ENCODE measurements around the gene CCNL2.

The CCNL2 gene

DNA sequence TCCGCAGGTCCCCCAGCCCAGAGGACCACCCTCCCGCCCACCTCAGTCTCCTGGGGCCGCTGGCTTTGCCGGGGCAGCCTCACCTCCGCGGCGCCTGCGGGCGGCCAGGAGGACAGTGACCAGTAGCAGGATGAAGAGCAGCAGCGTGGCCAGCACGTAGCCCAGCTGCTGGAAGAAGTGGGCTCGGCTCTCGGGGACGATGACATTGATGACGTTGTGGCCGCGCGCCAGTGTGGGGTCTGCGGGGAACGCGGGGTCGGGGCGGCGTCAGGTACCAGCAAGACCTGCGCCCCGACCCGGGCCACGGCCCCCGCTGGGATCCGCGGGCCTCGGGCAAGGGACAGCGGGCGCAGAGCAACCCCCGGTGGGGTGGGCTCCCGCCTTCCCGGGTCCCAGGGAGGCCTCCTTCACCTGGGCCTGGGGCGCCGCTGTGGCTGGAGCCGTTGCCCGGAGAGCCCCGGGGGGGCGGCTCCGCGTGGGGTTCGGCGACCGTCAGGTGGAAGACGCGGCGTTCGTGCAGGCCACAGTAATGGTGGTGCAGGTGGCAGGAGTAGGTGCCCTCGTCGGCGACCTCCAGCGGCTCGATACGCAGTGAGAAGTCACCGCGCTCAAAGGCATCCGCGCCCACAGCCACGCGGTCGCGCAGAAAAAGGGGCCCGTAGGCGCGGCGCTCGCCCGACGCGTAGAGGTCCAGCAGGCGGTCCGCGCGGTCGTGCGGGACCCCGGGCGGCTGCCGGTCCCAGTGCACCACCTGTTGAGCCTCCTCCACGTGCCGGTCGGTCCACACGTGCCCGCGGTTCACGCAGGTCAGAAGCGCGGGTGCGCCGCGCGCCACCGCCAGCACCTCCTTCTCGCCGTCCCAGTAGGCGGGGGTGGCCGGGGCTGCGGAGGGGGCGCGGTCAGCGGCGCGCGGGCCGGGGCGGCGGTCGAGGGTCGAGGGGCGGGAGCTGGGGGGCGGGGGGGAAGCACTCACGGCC, 44.6 kb downstream of the CCNL2 start:
- H3K18ac ChIP-seq (ENCODE audit: low read length), result peak overlapping the region; percentile 95
- H4K91ac ChIP-seq (ENCODE audit: low read depth, low read length, poor library complexity), result no peak overlapping the region
- peak overlapping the region; percentile 66 for H3K4me2 ChIP-seq (ENCODE audit: insufficient read depth, low read length, poor library complexity, severe bottlenecking)
- H3K27ac ChIP-seq (replicated peaks; ENCODE audit: low read length), result no peak overlapping the region
- peaks cover 4% of the 10 kb centered on the region for H3K79me1 ChIP-seq (ENCODE audit: low read depth, low read length)
- H3K4ac ChIP-seq (ENCODE audit: low read length), result peak overlapping the region; percentile 23
- peak overlapping the region; percentile 39 for H2BK5ac ChIP-seq (ENCODE audit: low read length)
- peaks cover 0 to 25% (median 14%) of the 10 kb centered on the region in 3 experiments for H3K27me3 ChIP-seq (ENCODE audit: control insufficient read depth in 3 of 3, insufficient read depth in 3 of 3, low read depth in 1 of 3, low read length in 3 of 3)
- H3K4me1 ChIP-seq (ENCODE audit: control insufficient read depth in 2 of 2, insufficient read depth in 1 of 2, low read depth in 1 of 2, low read length in 2 of 2), result peaks cover 41 to 51% of the 10 kb centered on the region in 2 donors
- H3K4me3 ChIP-seq (ENCODE audit: low read length in 2 of 2), result peak overlapping the region in 1 of 2 donors; percentile 19
- no peak overlapping the region for H4K8ac ChIP-seq (ENCODE audit: low read depth, low read length)
- peaks cover 2 to 5% of the 10 kb centered on the region in 2 donors for H3K36me3 ChIP-seq (replicated peaks in 1 of 2; ENCODE audit: control insufficient read depth in 2 of 2, insufficient read depth in 2 of 2, low read length in 2 of 2)
- no peak for DNase-seq (ENCODE audit: low spot score)
- H3K9me3 ChIP-seq (replicated peaks in 1 of 2; ENCODE audit: control insufficient read depth in 2 of 2, insufficient read depth in 1 of 2, low read depth in 1 of 2, low read length in 2 of 2), result peaks cover 0 to 3% of the 10 kb centered on the region in 2 donors
- H3K14ac ChIP-seq (ENCODE audit: low read length), result peak overlapping the region; percentile 94
- H3K23ac ChIP-seq (ENCODE audit: low read depth, low read length, poor library complexity), result peak overlapping the region; percentile 98
- H3K9ac ChIP-seq (ENCODE audit: low read depth, low read length, poor library complexity), result peak overlapping the region; percentile 70
- no CpG with 5 or more reads among the region's 116 CpGs for WGBS, 2 donors (ENCODE audit: extremely low coverage in 2 of 2, insufficient read length in 2 of 2, insufficient replicate concordance in 1 of 2)
- H2AFZ ChIP-seq (ENCODE audit: low read length), result no peak overlapping the region
- H2BK120ac ChIP-seq (ENCODE audit: low read depth, low read length), result no peak overlapping the region
- peak overlapping the region; percentile 92 for H2AK5ac ChIP-seq (ENCODE audit: low read depth, low read length)
- peak overlapping the region; percentile 92 for H2BK15ac ChIP-seq (ENCODE audit: low read length)
- H2BK12ac ChIP-seq (ENCODE audit: low read length), result peak overlapping the region; percentile 84

DNA sequence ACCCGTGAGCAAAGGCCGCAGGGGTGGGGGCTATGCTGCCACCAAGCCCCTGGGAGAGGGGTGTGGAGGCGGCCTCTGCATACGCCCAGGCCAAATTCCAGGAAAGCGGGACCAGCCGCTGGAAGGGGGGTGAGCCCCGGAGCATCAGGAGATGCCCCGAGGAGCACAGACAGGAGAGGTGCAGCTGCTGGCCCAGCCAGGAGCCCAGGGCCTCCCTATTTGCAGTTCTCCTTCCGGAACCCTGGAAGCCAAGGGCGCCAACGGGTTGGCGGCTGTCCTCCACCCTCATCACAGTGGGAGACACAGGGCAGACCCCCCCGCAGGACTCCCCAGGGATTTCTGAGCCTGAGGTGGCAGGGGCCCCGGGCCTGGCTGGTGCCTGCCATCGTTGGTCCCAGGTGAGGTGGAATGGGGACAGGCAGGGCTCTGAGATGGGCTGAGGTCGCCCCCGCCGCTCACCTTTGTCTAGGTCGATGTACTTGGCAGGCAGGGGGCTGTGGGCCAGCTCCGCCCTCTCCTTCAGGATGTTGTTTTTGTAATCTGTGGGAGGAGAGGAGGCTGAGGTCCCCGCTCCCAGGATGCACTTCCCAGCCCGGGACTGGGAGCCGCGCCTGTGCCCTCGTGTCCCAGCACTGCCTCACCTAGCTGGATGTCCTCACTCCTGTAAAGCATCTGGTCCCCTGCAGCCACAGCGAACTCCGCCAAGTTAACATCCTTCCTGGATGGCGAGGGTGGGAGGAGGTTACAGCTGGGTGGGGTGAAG, 45.6 kb downstream of the CCNL2 start:
- Histone ChIP-seq H3K36me3 (replicated peaks in 1 of 2; ENCODE audit: control insufficient read depth in 2 of 2, insufficient read depth in 2 of 2, low read length in 2 of 2) (peaks cover 2 to 5% of the 10 kb centered on the region in 2 donors), H2BK15ac (ENCODE audit: low read length) (no peak overlapping the region), H3K79me1 (ENCODE audit: low read depth, low read length) (peaks cover 6% of the 10 kb centered on the region), H3K14ac (ENCODE audit: low read length) (peak overlapping the region; percentile 71), H3K4me2 (ENCODE audit: insufficient read depth, low read length, poor library complexity, severe bottlenecking) (peak overlapping the region; percentile 66), H3K9ac (ENCODE audit: low read depth, low read length, poor library complexity) (peak overlapping the region; percentile 55), H3K27ac (replicated peaks; ENCODE audit: low read length) (no peak overlapping the region), H3K9me3 (replicated peaks in 1 of 2; ENCODE audit: control insufficient read depth in 2 of 2, insufficient read depth in 1 of 2, low read depth in 1 of 2, low read length in 2 of 2) (peaks cover 0 to 3% of the 10 kb centered on the region in 2 donors), H3K4me1 (ENCODE audit: control insufficient read depth in 2 of 2, insufficient read depth in 1 of 2, low read depth in 1 of 2, low read length in 2 of 2) (peaks cover 31 to 41% of the 10 kb centered on the region in 2 donors), H2AK5ac (ENCODE audit: low read depth, low read length) (peak overlapping the region; percentile 92), H3K4ac (ENCODE audit: low read length) (no peak overlapping the region), H3K18ac (ENCODE audit: low read length) (peak overlapping the region; percentile 61), H4K8ac (ENCODE audit: low read depth, low read length) (no peak overlapping the region), H3K4me3 (ENCODE audit: low read length in 2 of 2) (no peak overlapping the region), H2BK12ac (ENCODE audit: low read length) (no peak overlapping the region), H2BK120ac (ENCODE audit: low read depth, low read length) (no peak overlapping the region), H3K27me3 (ENCODE audit: control insufficient read depth in 3 of 3, insufficient read depth in 3 of 3, low read depth in 1 of 3, low read length in 3 of 3) (peaks cover 0 to 25% (median 14%) of the 10 kb centered on the region in 3 experiments), H4K91ac (ENCODE audit: low read depth, low read length, poor library complexity) (no peak overlapping the region), H2AFZ (ENCODE audit: low read length) (no peak overlapping the region), H3K23ac (ENCODE audit: low read depth, low read length, poor library complexity) (peak overlapping the region; percentile 98), H2BK5ac (ENCODE audit: low read length) (peak overlapping the region; percentile 39)
- DNase-seq (ENCODE audit: low spot score), result no peak
- WGBS, 2 donors (ENCODE audit: extremely low coverage in 2 of 2, insufficient read length in 2 of 2, insufficient replicate concordance in 1 of 2), result no CpG with 5 or more reads among the region's 28 CpGs

DNA sequence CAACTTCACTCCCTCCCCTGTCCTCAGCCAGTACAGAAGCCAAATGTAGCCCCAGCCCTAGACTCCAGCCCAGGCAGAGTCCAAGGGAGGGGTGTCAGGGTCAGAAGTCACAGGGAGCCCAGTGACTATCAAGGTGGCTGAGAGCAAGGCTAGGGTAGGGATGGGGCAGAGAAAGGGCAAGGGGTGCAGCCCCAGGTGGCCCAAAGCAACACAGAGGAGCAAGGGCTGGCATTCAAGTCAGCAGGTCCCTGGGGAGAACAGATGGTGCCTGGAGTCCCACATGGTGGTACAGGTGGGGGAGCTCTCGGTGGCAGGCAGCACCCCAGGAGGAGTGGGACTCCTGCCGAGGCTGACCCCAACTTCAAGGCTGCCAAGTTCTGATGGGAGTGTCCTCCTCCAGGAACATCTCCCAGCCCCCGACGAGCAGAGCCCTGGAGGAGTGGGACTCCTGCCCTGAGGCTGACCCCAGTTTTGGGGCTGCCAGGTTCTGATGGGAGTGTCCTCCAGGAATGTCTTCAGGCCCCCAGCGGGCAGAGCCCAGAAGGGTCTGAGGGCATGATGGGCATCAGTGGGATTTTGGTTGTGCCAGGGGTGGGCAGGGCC, 46.2 kb downstream of the CCNL2 start:
- H3K79me1 ChIP-seq (ENCODE audit: low read depth, low read length), result peaks cover 12% of the 10 kb centered on the region
- WGBS, 2 donors (ENCODE audit: extremely low coverage in 2 of 2, insufficient read length in 2 of 2, insufficient replicate concordance in 1 of 2), result no CpG with 5 or more reads among the region's 5 CpGs
- no peak overlapping the region for H3K18ac ChIP-seq (ENCODE audit: low read length)
- H2AFZ ChIP-seq (ENCODE audit: low read length), result no peak overlapping the region
- H3K9me3 ChIP-seq (replicated peaks in 1 of 2; ENCODE audit: control insufficient read depth in 2 of 2, insufficient read depth in 1 of 2, low read depth in 1 of 2, low read length in 2 of 2), result peaks cover 0 to 3% of the 10 kb centered on the region in 2 donors
- DNase-seq (ENCODE audit: low spot score), result no peak
- no peak overlapping the region for H3K27ac ChIP-seq (replicated peaks; ENCODE audit: low read length)
- peak overlapping the region; percentile 68 for H2AK5ac ChIP-seq (ENCODE audit: low read depth, low read length)
- H2BK15ac ChIP-seq (ENCODE audit: low read length), result no peak overlapping the region
- H3K4ac ChIP-seq (ENCODE audit: low read length), result no peak overlapping the region
- no peak overlapping the region for H4K91ac ChIP-seq (ENCODE audit: low read depth, low read length, poor library complexity)
- H3K9ac ChIP-seq (ENCODE audit: low read depth, low read length, poor library complexity), result peak overlapping the region; percentile 21
- no peak overlapping the region for H2BK12ac ChIP-seq (ENCODE audit: low read length)
- no peak overlapping the region for H3K4me2 ChIP-seq (ENCODE audit: insufficient read depth, low read length, poor library complexity, severe bottlenecking)
- H3K14ac ChIP-seq (ENCODE audit: low read length), result no peak overlapping the region
- peaks cover 2 to 5% of the 10 kb centered on the region in 2 donors for H3K36me3 ChIP-seq (replicated peaks in 1 of 2; ENCODE audit: control insufficient read depth in 2 of 2, insufficient read depth in 2 of 2, low read length in 2 of 2)
- H2BK120ac ChIP-seq (ENCODE audit: low read depth, low read length), result peak overlapping the region; percentile 83
- H4K8ac ChIP-seq (ENCODE audit: low read depth, low read length), result no peak overlapping the region
- H3K4me1 ChIP-seq (ENCODE audit: control insufficient read depth in 2 of 2, insufficient read depth in 1 of 2, low read depth in 1 of 2, low read length in 2 of 2), result peaks cover 30 to 40% of the 10 kb centered on the region in 2 donors
- H2BK5ac ChIP-seq (ENCODE audit: low read length), result peak overlapping the region; percentile 66
- peak overlapping the region; percentile 98 for H3K23ac ChIP-seq (ENCODE audit: low read depth, low read length, poor library complexity)
- H3K27me3 ChIP-seq (ENCODE audit: control insufficient read depth in 3 of 3, insufficient read depth in 3 of 3, low read depth in 1 of 3, low read length in 3 of 3), result peaks cover 0 to 25% (median 14%) of the 10 kb centered on the region in 3 experiments
- no peak overlapping the region for H3K4me3 ChIP-seq (ENCODE audit: low read length in 2 of 2)
